ENCODE results near the gene PMF1.

- TF ChIP-seq TAF1 (IDR thresholded peaks at IDR 0.05; ENCODE audit: borderline replicate concordance, low read depth, low read length) (no peak), POLR2AphosphoS5 (IDR thresholded peaks at IDR 0.05; ENCODE audit: low read depth, low read length) (no peak)
Observed at GRCh38 chr1:156167536-156167935, 45.3 kb upstream of the PMF1 start.
